Measurements from ENCODE around the gene PARVG.

DNA sequence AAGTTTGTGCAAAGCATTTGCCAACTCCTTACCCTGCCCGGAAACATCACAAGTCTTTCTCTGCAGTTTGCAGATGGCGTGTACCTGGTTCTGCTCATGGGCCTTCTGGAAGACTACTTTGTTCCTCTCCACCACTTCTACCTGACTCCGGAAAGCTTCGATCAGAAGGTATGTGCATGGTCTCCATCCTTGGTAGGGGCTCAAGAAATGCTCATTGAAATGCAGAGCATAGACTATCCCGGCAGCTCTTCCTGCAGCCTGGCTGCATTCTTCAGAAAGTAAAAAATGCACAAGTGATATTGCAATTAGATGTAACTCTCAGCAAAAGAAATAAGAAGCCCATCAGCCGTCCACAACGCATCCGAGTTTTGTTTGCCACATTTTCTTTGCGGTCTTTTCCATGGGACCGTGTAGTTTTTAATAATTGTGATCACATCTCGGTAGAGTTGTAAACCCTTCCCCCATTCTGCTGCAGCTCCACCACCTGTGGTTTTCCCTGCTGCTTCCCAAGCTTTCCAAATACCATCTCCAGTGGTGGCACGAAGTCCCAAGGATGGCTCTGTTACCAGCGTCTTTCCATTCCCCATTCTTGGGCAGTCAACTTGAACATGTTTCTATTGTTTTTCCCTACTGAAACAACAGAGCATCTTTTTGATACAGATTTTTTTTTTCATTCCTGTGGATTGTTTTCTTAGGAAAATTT lies 22.7 kb upstream of the PARVG start:
- TF ChIP-seq CTCF (IDR thresholded peaks at IDR 0.05; ENCODE audit: control extremely low read depth in 1 of 3, insufficient read depth in 1 of 3, low read depth in 1 of 3, low read length in 3 of 3) (no peak), YY1 (IDR thresholded peaks at IDR 0.05; ENCODE audit: low read depth, low read length) (no peak), GABPA (IDR thresholded peaks at IDR 0.05; ENCODE audit: borderline replicate concordance, insufficient read depth, low read length) (no peak), POLR2A (IDR thresholded peaks at IDR 0.05; ENCODE audit: control extremely low read depth in 1 of 2, low read depth in 2 of 2, low read length in 2 of 2) (no peak), SUZ12 (IDR thresholded peaks at IDR 0.05; ENCODE audit: low read length) (no peak), POLR2AphosphoS5 (IDR thresholded peaks at IDR 0.05; ENCODE audit: low read depth, low read length) (no peak), TAF1 (IDR thresholded peaks at IDR 0.05; ENCODE audit: low read depth, low read length) (no peak)
- TF ChIP-seq, protein P1, sequence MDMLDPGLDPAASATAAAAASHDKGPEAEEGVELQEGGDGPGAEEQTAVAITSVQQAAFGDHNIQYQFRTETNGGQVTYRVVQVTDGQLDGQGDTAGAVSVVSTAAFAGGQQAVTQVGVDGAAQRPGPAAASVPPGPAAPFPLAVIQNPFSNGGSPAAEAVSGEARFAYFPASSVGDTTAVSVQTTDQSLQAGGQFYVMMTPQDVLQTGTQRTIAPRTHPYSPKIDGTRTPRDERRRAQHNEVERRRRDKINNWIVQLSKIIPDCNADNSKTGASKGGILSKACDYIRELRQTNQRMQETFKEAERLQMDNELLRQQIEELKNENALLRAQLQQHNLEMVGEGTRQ (IDR thresholded peaks at IDR 0.05; ENCODE audit: low read length): no peak
